Activated B cell treated with CpG ODN at 0.5 μM for 24 hours (primary cell): Measurements from ENCODE around the gene MLLT1. TPM values are rescaled to one million over a fixed set of nuclear protein-coding genes. Genes with fewer than 3 reads are reported as not detected.

Experiments used
- ATAC-seq: fragments of 200-7000 bp; cut with Tn5 transposase; one replicate; pipeline ENCODE4 v1.10.0; 2021; ENCODE audit warnings: low read depth, mild to moderate bottlenecking, moderate library complexity
- CTCF ChIA-PET: fragments of 350-600 bp; sonication (Branson Sonifier 250); formaldehyde crosslinking; loops from one replicate; lab custom pipeline; 2021; ENCODE audit warnings: antibody characterized with exemption; lab: Charles Lee
- POLR2A ChIA-PET: fragments of 350-600 bp; sonication (Branson Sonifier 250); formaldehyde crosslinking; loops from one replicate; lab custom pipeline; 2021; ENCODE audit warnings: antibody characterized with exemption; lab: Charles Lee
- DNase-seq: peaks from one replicate; pipeline ENCODE4 v3.0.0; 2022
- H3K27ac Mint-ChIP-seq: one replicate; pipeline ENCODE4 v1.8.0; 2020; ENCODE audit warnings: mixed read lengths
- H3K27me3 Mint-ChIP-seq: one replicate; pipeline ENCODE4 v1.8.0; 2021; ENCODE audit warnings: mixed read lengths
- H3K36me3 Mint-ChIP-seq: one replicate; pipeline ENCODE4 v1.8.0; 2021; ENCODE audit warnings: low read depth, mixed read lengths
- H3K4me1 Mint-ChIP-seq: one replicate; pipeline ENCODE4 v1.8.0; 2021; ENCODE audit warnings: mixed read lengths
- H3K4me3 Mint-ChIP-seq: one replicate; pipeline ENCODE4 v1.8.0; 2020; ENCODE audit warnings: mild to moderate bottlenecking, mixed read lengths
- H3K9me3 Mint-ChIP-seq: one replicate; pipeline ENCODE4 v1.8.0; 2020; ENCODE audit warnings: mixed read lengths
- CTCF ChIP-seq: fragments of 200-600 bp; IDR thresholded peaks from one replicate; pipeline ENCODE4 v1.8.0; 2022; ENCODE audit warnings: antibody characterized with exemption, mild to moderate bottlenecking
- intact Hi-C: fragments of 100-400 bp; cut with micrococcal nuclease; formaldehyde crosslinking; loops from one replicate; pipeline ENCODE4 v1.15.1; 2024
- total RNA-seq: library from RNA; stranded (reverse); gene quantifications from 2 replicates; pipeline ENCODE4 v1.2.3, GENCODE V29; 2022

Gene MLLT1
- total RNA-seq, 1 donor from 2014 or later, result 41.3 TPM

GRCh38 chr19:6219586-6220290, 60.0 kb downstream of the MLLT1 start:
- Mint-ChIP-seq H3K27ac (no peak overlapping the region), H3K9me3 (no peaks in the 10 kb centered on the region), H3K4me1 (no peaks in the 10 kb centered on the region), H3K27me3 (no peaks in the 10 kb centered on the region), H3K4me3 (no peak overlapping the region), H3K36me3 (peaks cover 28% of the 10 kb centered on the region)
- TF ChIP-seq CTCF, result no peak
- ATAC-seq (no peak), DNase-seq (no peak)
- ChIA-PET CTCF (interaction anchor here (1.0 to 2.5 kb wide), 4 partner anchors 18 to 644 kb away, joined by 3 to 14 read pairs (median 8); no protein-coding TSS in a partner anchor), POLR2A (no interaction called here)
- intact Hi-C loops, result loop anchor here (5.0 kb wide), 2 partner anchors 298 to 518 kb away; partner anchors contain the start of genes GPR108 and TRIP10

GRCh38 chr19:6219147-6219525, 60.6 kb downstream of the MLLT1 start:
- Mint-ChIP-seq H3K9me3 (no peaks in the 10 kb centered on the region), H3K4me1 (no peaks in the 10 kb centered on the region), H3K4me3 (no peak overlapping the region), H3K36me3 (peaks cover 22% of the 10 kb centered on the region), H3K27me3 (no peaks in the 10 kb centered on the region), H3K27ac (no peak overlapping the region)
- ChIA-PET CTCF (interaction anchor here (0.8 to 2.5 kb wide), 12 partner anchors 11 to 644 kb away, joined by 3 to 14 read pairs (median 4); no protein-coding TSS in a partner anchor), POLR2A (interaction anchor here (0.6 to 1.2 kb wide), 2 partner anchors 137 to 645 kb away, joined by 4 to 6 read pairs; no protein-coding TSS in a partner anchor)
- intact Hi-C loops, result loop anchor here (5.0 kb wide), 2 partner anchors 298 to 518 kb away; partner anchors contain the start of genes GPR108 and TRIP10
- TF ChIP-seq CTCF, result no peak
- no peak for ATAC-seq
- no peak for DNase-seq

GRCh38 chr19:6218491-6219146, 61.2 kb downstream of the MLLT1 start:
- ATAC-seq, result peak; percentile 90
- Mint-ChIP-seq H3K4me1 (no peaks in the 10 kb centered on the region), H3K27ac (no peak overlapping the region), H3K4me3 (no peak overlapping the region), H3K9me3 (no peaks in the 10 kb centered on the region), H3K27me3 (no peaks in the 10 kb centered on the region), H3K36me3 (peaks cover 21% of the 10 kb centered on the region)
- CTCF ChIA-PET, result interaction anchor here (0.6 to 2.5 kb wide), 20 partner anchors 9 to 645 kb away, joined by 3 to 14 read pairs (median 4); partner anchors contain the start of gene CLPP
- POLR2A ChIA-PET, result interaction anchor here (0.5 to 1.2 kb wide), 3 partner anchors 137 to 645 kb away, joined by 3 to 6 read pairs (median 4); partner anchors contain the start of gene VAV1
- intact Hi-C loops, result loop anchor here (1.0 to 5.0 kb wide), 5 partner anchors 62 to 519 kb away; partner anchors contain the start of genes GPR108 and TRIP10
- no peak for TF ChIP-seq CTCF
- DNase-seq, result peak; percentile 79

GRCh38 chr19:6217752-6218334, 61.9 kb downstream of the MLLT1 start:
- H3K36me3 Mint-ChIP-seq, result peaks cover 21% of the 10 kb centered on the region
- no peaks in the 10 kb centered on the region for H3K27me3 Mint-ChIP-seq
- no peak for ATAC-seq
- no peak overlapping the region for H3K27ac Mint-ChIP-seq
- no peak overlapping the region for H3K4me3 Mint-ChIP-seq
- no peak for DNase-seq
- intact Hi-C loops, result loop anchor here (1.0 to 5.0 kb wide), 5 partner anchors 62 to 519 kb away; partner anchors contain the start of genes GPR108 and TRIP10
- TF ChIP-seq CTCF, result no peak
- no peaks in the 10 kb centered on the region for H3K4me1 Mint-ChIP-seq
- ChIA-PET POLR2A (interaction anchor here (1.2 kb wide), 1 partner anchor 646 kb away, joined by 6 read pairs; no protein-coding TSS in a partner anchor), CTCF (interaction anchor here (0.6 to 2.5 kb wide), 13 partner anchors 9 to 646 kb away, joined by 3 to 14 read pairs (median 3); partner anchors contain the start of gene CLPP)
- H3K9me3 Mint-ChIP-seq, result no peaks in the 10 kb centered on the region
